ENCODE results near the gene NCMAP. TPM values are rescaled to one million over a fixed set of nuclear protein-coding genes. Genes with fewer than 3 reads are reported as not detected.

The NCMAP gene
- total and polyA plus RNA-seq, 2 of the 8 experiments (the other 6 are each of a cell fraction or from before 2014, with no cell fraction given), result 0.21 to 0.39 TPM

DNA sequence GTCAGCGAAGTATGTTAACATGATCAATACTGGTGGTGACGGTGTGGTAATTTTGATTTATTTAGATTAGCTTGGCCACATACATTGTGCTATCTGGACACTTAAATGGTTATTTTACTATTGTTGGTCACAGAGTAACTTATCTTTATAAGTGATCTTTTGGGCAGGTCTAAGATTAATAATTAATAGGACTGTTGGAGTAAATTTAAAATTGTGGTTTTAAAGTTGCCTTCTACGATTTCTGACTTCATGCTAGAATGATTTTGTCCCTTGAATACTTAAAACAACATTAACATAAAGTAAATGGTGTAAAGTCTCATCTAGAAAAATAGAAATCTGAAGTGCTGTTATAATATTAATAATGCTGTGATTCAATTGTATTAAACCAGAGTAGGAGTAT is 101.9 kb downstream of the NCMAP start:
- Histone ChIP-seq H4K8ac (ENCODE audit: extremely low read depth, insufficient read depth, low read length) (no peak overlapping the region), H3K4me3 (ENCODE audit: extremely low read depth in 1 of 4, insufficient read depth in 2 of 4, low read depth in 3 of 4, low read length in 4 of 4) (no peak overlapping the region), H3K36me3 (ENCODE audit: control insufficient read depth in 2 of 4, insufficient read depth in 4 of 4, low read length in 3 of 4) (peaks cover 53 to 100% (median 87%) of the 10 kb centered on the region in 4 experiments), H3K9ac (replicated peaks in 1 of 4; ENCODE audit: extremely low read depth in 1 of 4, low read depth in 3 of 4, low read length in 3 of 4) (no peak overlapping the region), H4K5ac (ENCODE audit: insufficient read length, low read depth, low read length) (no peak overlapping the region), H3K27me3 (replicated peaks in 1 of 4; ENCODE audit: control insufficient read depth in 3 of 4, extremely low read depth in 1 of 4, insufficient read depth in 3 of 4, low read length in 3 of 4) (no peaks in the 10 kb centered on the region), H2AK5ac (ENCODE audit: low read depth, low read length) (no peak overlapping the region), H2BK15ac (ENCODE audit: low read length) (no peak overlapping the region), H3K79me1 (ENCODE audit: low read depth, low read length) (no peaks in the 10 kb centered on the region; the same call in 1 of the 2 replicates), H3K4me1 (replicated peaks in 1 of 4; ENCODE audit: control insufficient read depth in 3 of 4, insufficient read depth in 4 of 4, low read length in 3 of 4) (no peaks in the 10 kb centered on the region), H2AFZ (ENCODE audit: low read length) (no peak overlapping the region), H3K14ac (ENCODE audit: insufficient read length) (no peak overlapping the region), H2BK20ac (ENCODE audit: low read length) (no peak overlapping the region), H4K20me1 (replicated peaks in 1 of 2; ENCODE audit: control insufficient read depth in 1 of 2, insufficient read depth in 2 of 2, low read length in 2 of 2) (peaks cover 6% of the 10 kb centered on the region in 2 experiments), H2BK5ac (ENCODE audit: low read depth, low read length) (no peak overlapping the region), H3K9me3 (ENCODE audit: insufficient read depth in 2 of 2, low read depth in 1 of 2, low read length in 1 of 2) (no peaks in the 10 kb centered on the region), H3K4ac (replicated peaks; ENCODE audit: insufficient read length, low read depth, low read length) (no peak overlapping the region), H2BK12ac (ENCODE audit: low read depth, low read length) (no peak overlapping the region), H3K18ac (ENCODE audit: extremely low read depth, low read length) (no peak overlapping the region), H3K56ac (replicated peaks; ENCODE audit: insufficient read length, low read depth, low read length) (no peak overlapping the region), H3K23me2 (ENCODE audit: low read depth, low read length) (no peaks in the 10 kb centered on the region), H2BK120ac (replicated peaks; ENCODE audit: low read depth, low read length) (no peak overlapping the region), H3K23ac (ENCODE audit: insufficient read length) (no peak overlapping the region), H3K4me2 (ENCODE audit: insufficient read depth in 1 of 2, low read depth in 2 of 2, low read length in 2 of 2) (no peak overlapping the region), H3K27ac (ENCODE audit: low read depth, low read length) (no peak overlapping the region), H4K91ac (replicated peaks; ENCODE audit: insufficient read length, low read length) (no peak overlapping the region), H3K79me2 (ENCODE audit: control insufficient read depth in 1 of 2, insufficient read depth in 2 of 2, low read length in 2 of 2) (peaks cover 0 to 60% of the 10 kb centered on the region in 2 experiments; a peak in 2 of 4 replicates)
- WGBS, 2 experiments (ENCODE audit: extremely low coverage in 1 of 2, insufficient coverage in 1 of 2, insufficient read length in 1 of 2, insufficient replicate concordance in 2 of 2, low coverage in 1 of 2, low lambda C conversion rate in 2 of 2, missing lambda C conversion rate in 1 of 2), result 95% methylated on average over 3 of the region's 3 CpGs; no CpG with 5 or more reads in 1 of the 2 experiments
- ChIA-PET POLR2A (ENCODE audit: partially characterized antibody) (interaction anchor here (2.0 to 14.2 kb wide), 3 partner anchors 9 to 12 kb away, joined by 9 to 199 read pairs (median 31); no protein-coding TSS in a partner anchor), CTCF (ENCODE audit: partially characterized antibody) (interaction anchor here (2.1 kb wide), 1 partner anchor 31 kb away, joined by 7 read pairs; no protein-coding TSS in a partner anchor)
- TF ChIP-seq JUN (IDR thresholded peaks at IDR 0.05; ENCODE audit: low read depth, low read length) (no peak), BRCA1 (IDR thresholded peaks at IDR 0.05; ENCODE audit: low read depth, low read length) (no peak), TBP (IDR thresholded peaks at IDR 0.05; ENCODE audit: low read depth, low read length) (no peak), SUZ12 (IDR thresholded peaks at IDR 0.05; ENCODE audit: low read length) (no peak), SP4 (IDR thresholded peaks at IDR 0.05; ENCODE audit: low read length) (no peak), BCL11A (IDR thresholded peaks at IDR 0.05; ENCODE audit: low read depth in 2 of 2, low read length in 2 of 2) (no peak), CTBP2 (IDR thresholded peaks at IDR 0.05; ENCODE audit: borderline replicate concordance, insufficient read depth, insufficient read length, low read length) (no peak), CREB1 (IDR thresholded peaks at IDR 0.05) (no peak)
- FAIRE-seq (no peak), DNase-seq (ENCODE audit: low read depth in 1 of 2, low spot score in 2 of 2) (no peak)

Measured in H1 (cell line).